ENCODE measurements around the gene DENND4A.

DNA sequence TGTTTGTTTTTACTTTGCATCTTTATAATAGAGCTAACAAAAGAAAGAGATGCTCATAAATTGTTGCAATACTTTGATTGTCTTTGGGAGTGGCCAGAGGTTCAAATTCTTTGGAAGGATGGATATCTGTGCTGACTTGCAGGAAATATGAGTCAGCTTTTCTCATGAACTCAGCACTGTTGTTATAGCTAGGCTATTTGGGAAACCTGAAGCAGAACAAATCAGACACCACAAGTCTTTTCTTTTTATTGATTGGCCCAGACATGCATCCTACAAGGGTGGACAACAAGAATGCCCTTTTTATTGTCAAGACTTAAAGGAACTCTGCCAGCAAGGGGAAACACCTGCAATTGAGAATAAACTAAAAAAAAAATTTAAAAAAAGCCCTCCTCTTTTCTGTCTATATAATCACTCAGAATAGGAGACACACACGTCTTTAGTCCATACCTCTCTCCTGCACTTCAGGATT lies 4.6 kb upstream of the DENND4A start:
- TF ChIP-seq, protein P1, sequence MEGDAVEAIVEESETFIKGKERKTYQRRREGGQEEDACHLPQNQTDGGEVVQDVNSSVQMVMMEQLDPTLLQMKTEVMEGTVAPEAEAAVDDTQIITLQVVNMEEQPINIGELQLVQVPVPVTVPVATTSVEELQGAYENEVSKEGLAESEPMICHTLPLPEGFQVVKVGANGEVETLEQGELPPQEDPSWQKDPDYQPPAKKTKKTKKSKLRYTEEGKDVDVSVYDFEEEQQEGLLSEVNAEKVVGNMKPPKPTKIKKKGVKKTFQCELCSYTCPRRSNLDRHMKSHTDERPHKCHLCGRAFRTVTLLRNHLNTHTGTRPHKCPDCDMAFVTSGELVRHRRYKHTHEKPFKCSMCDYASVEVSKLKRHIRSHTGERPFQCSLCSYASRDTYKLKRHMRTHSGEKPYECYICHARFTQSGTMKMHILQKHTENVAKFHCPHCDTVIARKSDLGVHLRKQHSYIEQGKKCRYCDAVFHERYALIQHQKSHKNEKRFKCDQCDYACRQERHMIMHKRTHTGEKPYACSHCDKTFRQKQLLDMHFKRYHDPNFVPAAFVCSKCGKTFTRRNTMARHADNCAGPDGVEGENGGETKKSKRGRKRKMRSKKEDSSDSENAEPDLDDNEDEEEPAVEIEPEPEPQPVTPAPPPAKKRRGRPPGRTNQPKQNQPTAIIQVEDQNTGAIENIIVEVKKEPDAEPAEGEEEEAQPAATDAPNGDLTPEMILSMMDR (IDR thresholded peaks at IDR 0.05; ENCODE audit: borderline replicate concordance, extremely low read depth, low read length, poor library complexity, severe bottlenecking) = no peak
- TF ChIP-seq EZH2 (IDR thresholded peaks at IDR 0.05; ENCODE audit: borderline replicate concordance, low read depth, low read length, severe bottlenecking) = no peak
